GM12878 (cell line): ENCODE results near the gene LDLRAD3. TPM values are rescaled to one million over a fixed set of nuclear protein-coding genes. Genes with fewer than 3 reads are reported as not detected.
A peak's percentile ranks its signal among the peaks of the same experiment; 100 is the strongest.

Experiments
- EED ChIP-seq: sonication (generic); IDR thresholded peaks from 2 replicates; pipeline ENCODE4 v1.6.1; 2016; ENCODE audit warnings: antibody characterized with exemption, low read depth
- EP300 ChIP-seq, 2 experiments: fragments of 150-350 bp in 1 of 2; IDR thresholded peaks; 2 replicates each; pipeline ENCODE4 v1.6.1; 2011 to 2012; ENCODE audit warnings: low read depth in 2 of 2, low read length in 2 of 2, borderline replicate concordance in 1 of 2, improper control_type of control experiment in 1 of 2, inconsistent platforms in 1 of 2; ENCODE audit not compliant: control insufficient read depth in 1 of 2
- NFYB ChIP-seq: IDR thresholded peaks from 2 replicates; pipeline ENCODE4 v1.6.1; 2011; ENCODE audit warnings: low read depth, mild to moderate bottlenecking, low read length, improper control_type of control experiment, moderate library complexity; ENCODE audit not compliant: insufficient read depth
- PRDM15 ChIP-seq: fragments of 450-650 bp; formaldehyde crosslinking; IDR thresholded peaks from 2 replicates; pipeline ENCODE4 v1.4.0; 2020; ENCODE audit warnings: mild to moderate bottlenecking, moderate library complexity
- SRF ChIP-seq, 2 experiments: IDR thresholded peaks; 2 replicates each; pipeline ENCODE4 v1.6.1; 2011; ENCODE audit warnings: low read depth in 2 of 2, low read length in 2 of 2, mild to moderate bottlenecking in 1 of 2, moderate library complexity in 1 of 2
- polyA plus RNA-seq, 11 experiments: library from polyadenylated mRNA; depleted of rRNA in 4 of 11; unstranded in 6 of 11; stranded (reverse) in 5 of 11; fragments of >200 nt; fragmentation: Nextera tagmentation in 4 of 11; fragmentation: Illumina TruSeq in 1 of 11; extraction: Ambion mirVana in 4 of 11; extraction: Trizol in 1 of 11; gene quantifications; 1 replicate in 1 of 11; 2 replicates in 10 of 11; pipeline versions ENCODE4 v1.2.1 to v1.2.3, GENCODE V29; 2011 to 2016; ENCODE audit warnings: inconsistent platforms in 2 of 11, missing spikeins in 2 of 11, low read depth in 1 of 11
- total RNA-seq, 4 experiments: library from RNA; depleted of rRNA in 3 of 4; stranded (reverse); fragments of >200 nt in 3 of 4; fragmentation: Illumina TruSeq in 1 of 4; extraction: Trizol in 1 of 4; gene quantifications; 2 replicates each; pipeline versions ENCODE4 v1.2.1 to v1.2.3, GENCODE V29; 2013 to 2021
- TF ChIP-seq, protein P1 (sequence below): fragments of 450-650 bp; formaldehyde crosslinking; IDR thresholded peaks from 2 replicates; pipeline ENCODE4 v1.4.0; 2022; ENCODE audit warnings: mild to moderate bottlenecking, moderate library complexity

The LDLRAD3 gene
- total and polyA plus RNA-seq, 10 of the 15 experiments (the other 5 are each of a cell fraction or from before 2014, with no cell fraction given) = 2.5 to 17.2 (median 10.7) TPM

DNA sequence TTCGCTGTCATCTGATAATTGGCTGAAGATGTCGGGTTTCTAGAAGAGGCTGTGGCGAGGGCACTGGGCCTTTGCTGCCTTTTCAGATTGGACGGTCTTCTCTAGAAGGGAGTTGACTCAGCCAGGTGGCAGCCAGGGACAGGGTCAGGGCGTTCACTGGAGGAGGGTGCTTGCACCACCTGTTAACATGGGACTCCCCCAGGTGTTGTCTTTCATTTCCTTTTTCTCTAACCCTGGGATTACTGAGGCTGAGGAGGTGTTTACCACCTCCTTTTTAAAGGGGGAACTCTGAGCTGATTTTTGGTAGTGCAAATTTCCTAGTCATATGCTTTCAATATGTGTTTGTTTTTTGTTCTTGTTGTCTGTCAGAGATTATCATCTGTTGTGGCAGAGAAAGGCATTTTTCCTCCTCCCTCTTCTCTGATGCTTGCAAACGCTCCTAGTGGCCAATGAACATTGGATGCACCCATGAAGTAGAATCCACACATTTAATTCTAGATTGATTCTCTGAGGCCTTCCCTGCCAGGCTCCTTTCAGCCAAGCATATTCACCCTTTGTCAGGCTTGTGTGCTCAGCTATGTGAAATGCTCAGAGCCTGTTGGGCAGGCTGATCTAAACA is 54.1 kb downstream of the LDLRAD3 start (continued):
- TF ChIP-seq PRDM15 (CRISPR knock-in tag) = no peak
- 0 out of 2 replicates have a peak, but pooled peaks have one; percentile 31 for TF ChIP-seq NFYB
- TF ChIP-seq, protein P1, sequence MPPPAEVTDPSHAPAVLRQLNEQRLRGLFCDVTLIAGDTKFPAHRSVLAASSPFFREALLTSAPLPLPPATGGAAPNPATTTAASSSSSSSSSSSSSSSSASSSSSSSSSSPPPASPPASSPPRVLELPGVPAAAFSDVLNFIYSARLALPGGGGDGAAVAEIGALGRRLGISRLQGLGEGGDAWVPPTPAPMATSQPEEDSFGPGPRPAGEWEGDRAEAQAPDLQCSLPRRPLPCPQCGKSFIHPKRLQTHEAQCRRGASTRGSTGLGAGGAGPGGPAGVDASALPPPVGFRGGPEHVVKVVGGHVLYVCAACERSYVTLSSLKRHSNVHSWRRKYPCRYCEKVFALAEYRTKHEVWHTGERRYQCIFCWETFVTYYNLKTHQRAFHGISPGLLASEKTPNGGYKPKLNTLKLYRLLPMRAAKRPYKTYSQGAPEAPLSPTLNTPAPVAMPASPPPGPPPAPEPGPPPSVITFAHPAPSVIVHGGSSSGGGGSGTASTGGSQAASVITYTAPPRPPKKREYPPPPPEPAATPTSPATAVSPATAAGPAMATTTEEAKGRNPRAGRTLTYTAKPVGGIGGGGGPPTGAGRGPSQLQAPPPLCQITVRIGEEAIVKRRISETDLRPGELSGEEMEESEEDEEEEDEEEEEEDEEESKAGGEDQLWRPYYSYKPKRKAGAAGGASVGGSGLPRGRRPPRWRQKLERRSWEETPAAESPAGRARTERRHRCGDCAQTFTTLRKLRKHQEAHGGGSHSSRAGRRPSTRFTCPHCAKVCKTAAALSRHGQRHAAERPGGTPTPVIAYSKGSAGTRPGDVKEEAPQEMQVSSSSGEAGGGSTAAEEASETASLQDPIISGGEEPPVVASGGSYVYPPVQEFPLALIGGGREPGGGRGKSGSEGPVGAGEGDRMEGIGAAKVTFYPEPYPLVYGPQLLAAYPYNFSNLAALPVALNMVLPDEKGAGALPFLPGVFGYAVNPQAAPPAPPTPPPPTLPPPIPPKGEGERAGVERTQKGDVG (CRISPR knock-in tag) = no peak
- TF ChIP-seq EED = peak; percentile 15; the same call in 1 of the 2 replicates
- no peak for TF ChIP-seq SRF (IDR thresholded peaks at IDR 0.05; ENCODE audit: low read depth in 2 of 2, low read length in 2 of 2)
- peak; percentile 38 to 43; a peak in 1 of 4 replicates for TF ChIP-seq EP300 (IDR thresholded peaks at IDR 0.05; ENCODE audit: borderline replicate concordance in 1 of 2, control insufficient read depth in 1 of 2, low read depth in 2 of 2, low read length in 2 of 2)
